Memory B cell (primary cell): ENCODE data around the gene CREB3L1.
A peak's percentile ranks its signal among the peaks of the same experiment; 100 is the strongest.
"Not testable (repeated sequence)": the region's sequence is repeated elsewhere in the genome, so short reads cannot be mapped to it uniquely, and the experiment has no call there.

Source experiments
- ATAC-seq: fragments of 150-1000 bp; cut with Tn5 transposase; 2 replicates; pipeline ENCODE4 v1.10.0; 2021; ENCODE audit warnings: low read depth, mild to moderate bottlenecking, moderate library complexity
- DNase-seq, 2 donors: peaks; one replicate each; pipeline ENCODE4 v3.0.0; 2022; ENCODE audit warnings: low spot score in 2 of 2
- H3K27ac Mint-ChIP-seq: one replicate; pipeline ENCODE4 v1.8.0; 2022; ENCODE audit warnings: mild to moderate bottlenecking, moderate library complexity, mixed read lengths
- H3K27me3 Mint-ChIP-seq: one replicate; pipeline ENCODE4 v1.8.0; 2022; ENCODE audit warnings: mixed read lengths
- H3K36me3 Mint-ChIP-seq: one replicate; pipeline ENCODE4 v1.8.0; 2022; ENCODE audit warnings: mild to moderate bottlenecking, mixed read lengths
- H3K4me1 Mint-ChIP-seq: one replicate; pipeline ENCODE4 v1.8.0; 2022; ENCODE audit warnings: mixed read lengths
- H3K4me3 Mint-ChIP-seq: one replicate; pipeline ENCODE4 v1.8.0; 2022; ENCODE audit warnings: mild to moderate bottlenecking, moderate library complexity, mixed read lengths
- H3K9me3 Mint-ChIP-seq: one replicate; pipeline ENCODE4 v1.8.0; 2022; ENCODE audit warnings: mixed read lengths

Gene CREB3L1

DNA sequence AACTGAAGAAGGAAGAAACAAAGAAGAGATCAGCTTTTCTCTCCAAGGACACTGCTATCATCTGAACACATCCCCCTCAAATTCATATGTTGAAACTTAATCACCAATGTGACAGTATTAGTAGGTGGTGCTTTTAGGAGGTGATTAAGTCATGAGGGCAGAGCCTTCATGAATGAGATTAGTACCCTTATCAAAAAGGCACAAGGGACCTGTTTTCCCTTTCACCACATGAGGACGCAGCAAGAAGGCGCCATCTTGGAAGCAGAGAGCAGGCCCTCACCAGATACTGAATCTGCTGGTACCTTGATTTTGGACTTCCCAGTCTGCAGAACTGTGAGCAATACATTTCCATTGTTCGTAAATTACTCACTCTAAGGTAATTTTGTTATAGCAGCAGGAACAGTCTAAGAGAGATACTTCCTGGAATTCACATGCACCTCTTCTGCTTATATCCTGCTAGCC, 20.9 kb upstream of the CREB3L1 start:
- no peaks in the 10 kb centered on the region for H3K36me3 Mint-ChIP-seq
- H3K27ac Mint-ChIP-seq, result no peak overlapping the region
- H3K4me1 Mint-ChIP-seq, result no peaks in the 10 kb centered on the region
- no peak overlapping the region for H3K4me3 Mint-ChIP-seq
- peaks cover 9% of the 10 kb centered on the region for H3K27me3 Mint-ChIP-seq
- ATAC-seq (no peak), DNase-seq (no peak)
- no peaks in the 10 kb centered on the region for H3K9me3 Mint-ChIP-seq

DNA sequence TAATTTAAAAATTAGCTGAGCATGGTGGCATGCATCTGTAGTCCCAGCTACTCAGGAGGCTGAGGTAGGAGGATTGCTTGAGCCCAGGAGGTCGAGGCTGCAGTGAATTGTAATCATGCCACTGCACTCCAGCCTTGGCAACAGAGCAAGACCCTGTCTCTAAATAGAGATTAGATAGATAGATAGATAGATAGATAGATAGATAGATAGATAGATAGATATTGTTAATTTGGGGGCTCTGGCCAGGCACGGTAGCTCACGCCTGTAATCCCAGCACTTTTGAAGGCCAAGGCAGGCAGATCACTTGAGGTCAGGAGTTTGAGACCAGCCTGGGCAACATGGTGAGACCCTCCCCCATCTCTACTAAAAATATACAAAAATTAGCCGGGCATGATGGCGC, 18.1 kb upstream of the CREB3L1 start:
- DNase-seq, H3K4me3 Mint-ChIP-seq, H3K4me1 Mint-ChIP-seq, ATAC-seq, H3K9me3 Mint-ChIP-seq, H3K36me3 Mint-ChIP-seq, H3K27ac Mint-ChIP-seq: not testable (repeated sequence)
- peaks cover 11% of the 10 kb centered on the region for H3K27me3 Mint-ChIP-seq

DNA sequence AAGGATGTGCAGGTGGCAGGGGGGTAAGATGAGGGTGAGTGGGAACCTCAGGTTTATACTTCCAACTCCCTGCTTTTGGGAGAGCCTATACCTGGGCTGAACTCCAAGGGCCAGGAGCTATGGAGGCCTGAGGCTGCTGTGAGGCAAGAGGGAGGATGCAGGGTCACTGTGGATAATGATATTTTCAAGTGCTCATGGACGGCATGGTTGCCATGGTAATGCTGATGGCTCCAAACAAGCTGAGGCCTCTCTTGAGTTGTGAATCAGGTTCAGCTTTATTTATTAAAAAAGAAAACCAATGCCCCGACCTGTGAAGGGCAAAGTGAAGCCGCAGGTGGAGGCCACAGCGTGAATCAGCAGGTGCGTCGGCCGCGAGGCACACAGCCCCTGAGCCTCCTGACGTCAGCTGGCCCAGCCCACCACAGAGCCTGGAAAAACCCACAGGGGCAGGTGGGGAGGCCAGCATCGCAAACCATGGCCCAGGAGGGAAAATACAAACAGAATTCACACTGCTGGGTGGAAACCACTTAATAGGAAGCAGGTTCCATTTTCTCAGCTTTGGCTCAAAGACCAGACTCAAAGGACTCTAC, 17.4 kb upstream of the CREB3L1 start:
- ATAC-seq, result peak; percentile 29
- Mint-ChIP-seq H3K27ac (no peak overlapping the region), H3K9me3 (peaks cover 2% of the 10 kb centered on the region)

DNA sequence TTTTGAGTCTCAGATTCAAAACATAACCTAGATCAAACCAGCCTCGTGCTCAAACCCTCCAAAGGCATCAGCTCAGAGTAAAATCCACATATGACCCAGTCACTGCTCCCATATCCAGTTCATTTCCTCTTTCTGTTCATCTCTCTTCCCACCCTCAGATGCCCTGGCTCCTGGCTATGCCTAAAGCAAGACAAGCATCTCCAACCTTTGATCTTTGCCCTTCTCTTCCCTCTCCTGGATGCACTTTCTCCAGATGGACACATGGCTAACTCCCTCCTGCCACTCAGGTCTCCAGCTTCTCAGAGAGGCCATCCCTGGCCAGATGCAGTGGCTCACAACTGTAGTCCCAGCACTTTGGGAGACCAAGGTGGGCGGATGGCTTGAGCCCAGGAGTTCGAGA, 14.3 kb upstream of the CREB3L1 start:
- no peak overlapping the region for H3K4me3 Mint-ChIP-seq
- H3K9me3 Mint-ChIP-seq, result peaks cover 2% of the 10 kb centered on the region
- DNase-seq, result no peak
- no peak overlapping the region for H3K27ac Mint-ChIP-seq
- H3K27me3 Mint-ChIP-seq, result peaks cover 13% of the 10 kb centered on the region
- no peaks in the 10 kb centered on the region for H3K4me1 Mint-ChIP-seq
- peaks cover 2% of the 10 kb centered on the region for H3K36me3 Mint-ChIP-seq
- ATAC-seq, result no peak

More for the DNA sequence above, 17.4 kb upstream of the CREB3L1 start:
- Mint-ChIP-seq H3K4me1 (no peaks in the 10 kb centered on the region), H3K27me3 (peaks cover 11% of the 10 kb centered on the region), H3K4me3 (no peak overlapping the region), H3K36me3 (peaks cover 2% of the 10 kb centered on the region)
- DNase-seq, result no peak

DNA sequence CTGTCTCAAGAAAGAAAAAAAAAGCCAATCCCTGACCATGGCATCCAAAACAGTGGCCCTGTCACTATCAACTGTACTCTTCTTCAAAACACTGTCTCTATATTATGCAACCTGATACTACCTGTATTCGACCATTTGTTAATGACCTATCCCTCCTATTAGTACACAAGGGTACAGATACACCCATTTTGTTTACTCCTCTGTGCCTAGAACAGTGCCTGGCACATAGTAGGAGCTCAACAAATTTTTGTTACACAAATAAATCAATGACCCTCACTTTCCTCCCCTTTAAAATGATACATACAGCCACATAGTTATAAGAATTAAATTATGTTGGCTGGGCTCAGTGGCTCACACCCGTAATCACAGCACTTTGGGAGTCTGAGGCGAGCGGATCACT, 13.4 kb upstream of the CREB3L1 start:
- H3K27ac Mint-ChIP-seq, result no peak overlapping the region
- no peak overlapping the region for H3K4me3 Mint-ChIP-seq
- H3K36me3 Mint-ChIP-seq, result peaks cover 2% of the 10 kb centered on the region
- no peak for DNase-seq
- peaks cover 2% of the 10 kb centered on the region for H3K9me3 Mint-ChIP-seq
- ATAC-seq, result no peak
- H3K27me3 Mint-ChIP-seq, result peaks cover 15% of the 10 kb centered on the region
- H3K4me1 Mint-ChIP-seq, result no peaks in the 10 kb centered on the region

DNA sequence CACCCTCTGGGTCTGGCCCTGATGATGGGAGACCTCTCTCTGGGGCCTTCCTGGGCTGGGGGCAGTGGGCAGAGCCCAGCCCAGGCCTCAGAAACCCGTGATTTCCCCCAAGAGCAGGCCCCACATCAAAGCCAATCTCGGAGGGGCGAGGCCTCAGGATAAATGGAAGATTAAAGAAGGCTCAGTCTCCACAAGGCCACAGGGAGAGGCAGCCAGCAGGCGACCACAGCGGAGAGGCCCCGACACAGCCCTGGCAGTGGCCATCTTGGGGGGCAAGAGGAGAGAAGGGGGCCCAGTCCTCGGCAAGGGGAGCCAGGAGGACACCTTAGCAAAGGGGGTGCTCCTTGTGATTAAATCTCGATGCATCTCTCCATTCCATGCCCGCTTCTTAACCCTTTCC, 12.5 kb upstream of the CREB3L1 start:
- no peak for ATAC-seq
- H3K27ac Mint-ChIP-seq, result no peak overlapping the region
- no peak for DNase-seq
- no peaks in the 10 kb centered on the region for H3K4me1 Mint-ChIP-seq
- peaks cover 2% of the 10 kb centered on the region for H3K36me3 Mint-ChIP-seq
- H3K9me3 Mint-ChIP-seq, result peaks cover 2% of the 10 kb centered on the region
- H3K4me3 Mint-ChIP-seq, result no peak overlapping the region
- peaks cover 15% of the 10 kb centered on the region for H3K27me3 Mint-ChIP-seq

DNA sequence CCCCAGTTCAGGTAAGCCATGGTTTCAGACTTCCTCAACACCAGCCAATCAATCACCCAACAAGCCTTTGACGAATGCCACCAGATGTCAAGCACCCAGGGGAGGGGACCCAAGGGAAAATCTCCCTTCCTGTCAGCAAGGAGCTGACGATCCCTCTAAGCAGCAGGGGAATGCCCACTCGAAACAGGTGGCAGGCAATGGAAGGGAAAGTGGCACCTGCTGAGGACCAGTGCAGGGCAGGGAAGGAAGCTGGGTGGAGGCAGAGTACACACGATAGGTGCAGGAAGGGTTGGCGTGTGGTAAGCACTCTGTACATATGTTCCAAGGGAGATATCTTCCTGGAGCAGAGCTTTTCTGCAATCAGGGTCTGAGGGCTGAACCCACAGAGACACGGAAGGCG, 11.7 kb upstream of the CREB3L1 start:
- peaks cover 2% of the 10 kb centered on the region for H3K9me3 Mint-ChIP-seq
- ATAC-seq (no peak), DNase-seq (no peak)
- H3K27ac Mint-ChIP-seq, result no peak overlapping the region
- no peak overlapping the region for H3K4me3 Mint-ChIP-seq
- peaks cover 2% of the 10 kb centered on the region for H3K36me3 Mint-ChIP-seq
- H3K27me3 Mint-ChIP-seq, result peaks cover 15% of the 10 kb centered on the region
- H3K4me1 Mint-ChIP-seq, result no peaks in the 10 kb centered on the region

DNA sequence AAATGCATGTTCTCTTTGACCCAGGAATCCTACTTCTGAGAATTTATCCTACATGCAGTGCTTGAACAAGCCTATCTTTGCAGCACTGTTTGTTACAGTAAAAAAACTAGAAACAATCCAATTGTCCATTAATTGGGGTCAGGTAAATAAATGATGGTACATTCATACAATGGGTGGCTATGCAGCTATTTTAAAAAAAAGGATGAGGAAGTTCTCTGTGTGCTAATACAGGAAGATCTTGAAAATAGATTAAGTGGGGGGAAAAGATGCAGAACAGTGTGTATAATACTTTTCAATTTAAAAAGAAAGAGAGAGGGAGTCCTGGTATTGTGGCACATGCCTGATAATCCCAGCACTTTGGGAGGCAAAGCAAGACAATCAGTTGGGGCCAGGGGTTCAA, 9.5 kb upstream of the CREB3L1 start:
- Mint-ChIP-seq H3K4me3 (no peak overlapping the region), H3K4me1 (no peaks in the 10 kb centered on the region), H3K27me3 (peaks cover 11% of the 10 kb centered on the region), H3K9me3 (peaks cover 2% of the 10 kb centered on the region), H3K36me3 (peaks cover 2% of the 10 kb centered on the region), H3K27ac (no peak overlapping the region)
- no peak for DNase-seq
- no peak for ATAC-seq

DNA sequence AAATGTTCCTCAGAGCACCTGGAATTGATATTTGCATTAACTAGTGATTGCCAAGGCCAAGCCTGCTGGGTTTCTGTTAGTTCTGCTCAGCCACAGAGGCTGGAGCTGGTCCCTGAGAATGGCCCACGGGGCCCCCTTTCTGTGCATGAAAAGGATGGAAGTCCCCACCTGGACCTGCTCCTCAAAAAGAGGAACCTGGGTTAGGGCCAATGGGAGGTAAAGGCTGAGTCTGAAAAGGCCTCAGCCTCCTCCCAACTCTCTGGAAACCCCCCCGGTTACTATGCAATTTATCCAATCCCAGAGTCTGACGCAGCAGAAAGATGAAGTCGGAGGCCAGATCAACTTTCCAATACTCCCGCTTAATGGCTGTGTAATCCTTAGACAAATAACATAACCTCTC, 6.8 kb upstream of the CREB3L1 start:
- ATAC-seq, result peak; percentile 89

DNA sequence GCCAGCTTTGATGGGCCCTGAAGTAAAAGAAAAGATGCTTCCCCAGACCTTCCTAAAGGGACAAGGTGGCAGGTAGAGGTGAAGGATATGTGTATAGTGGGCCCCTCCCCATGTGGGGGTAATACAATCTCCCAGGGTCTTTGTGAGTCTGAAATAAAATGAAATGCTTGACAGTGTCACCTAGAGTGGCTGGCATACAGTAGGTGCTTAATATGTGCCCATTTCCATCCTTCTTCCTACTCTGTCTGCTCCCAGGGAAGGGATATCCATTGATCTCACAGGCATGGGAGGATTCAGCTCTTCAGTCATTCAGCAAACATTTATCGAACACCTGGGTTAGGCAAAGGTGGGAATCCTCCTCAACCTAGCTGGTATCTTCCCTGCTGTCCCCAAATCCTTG, 6.1 kb upstream of the CREB3L1 start:
- Mint-ChIP-seq H3K9me3 (no peaks in the 10 kb centered on the region), H3K27ac (no peak overlapping the region), H3K4me1 (no peaks in the 10 kb centered on the region), H3K36me3 (no peaks in the 10 kb centered on the region), H3K4me3 (no peak overlapping the region), H3K27me3 (peaks cover 4% of the 10 kb centered on the region)
- ATAC-seq (no peak), DNase-seq (no peak)

More for the DNA sequence above, 6.8 kb upstream of the CREB3L1 start:
- H3K9me3 Mint-ChIP-seq, result no peaks in the 10 kb centered on the region
- no peaks in the 10 kb centered on the region for H3K36me3 Mint-ChIP-seq
- no peak overlapping the region for H3K4me3 Mint-ChIP-seq
- H3K4me1 Mint-ChIP-seq, result no peaks in the 10 kb centered on the region
- DNase-seq, result no peak
- H3K27ac Mint-ChIP-seq, result no peak overlapping the region
- H3K27me3 Mint-ChIP-seq, result peaks cover 6% of the 10 kb centered on the region

DNA sequence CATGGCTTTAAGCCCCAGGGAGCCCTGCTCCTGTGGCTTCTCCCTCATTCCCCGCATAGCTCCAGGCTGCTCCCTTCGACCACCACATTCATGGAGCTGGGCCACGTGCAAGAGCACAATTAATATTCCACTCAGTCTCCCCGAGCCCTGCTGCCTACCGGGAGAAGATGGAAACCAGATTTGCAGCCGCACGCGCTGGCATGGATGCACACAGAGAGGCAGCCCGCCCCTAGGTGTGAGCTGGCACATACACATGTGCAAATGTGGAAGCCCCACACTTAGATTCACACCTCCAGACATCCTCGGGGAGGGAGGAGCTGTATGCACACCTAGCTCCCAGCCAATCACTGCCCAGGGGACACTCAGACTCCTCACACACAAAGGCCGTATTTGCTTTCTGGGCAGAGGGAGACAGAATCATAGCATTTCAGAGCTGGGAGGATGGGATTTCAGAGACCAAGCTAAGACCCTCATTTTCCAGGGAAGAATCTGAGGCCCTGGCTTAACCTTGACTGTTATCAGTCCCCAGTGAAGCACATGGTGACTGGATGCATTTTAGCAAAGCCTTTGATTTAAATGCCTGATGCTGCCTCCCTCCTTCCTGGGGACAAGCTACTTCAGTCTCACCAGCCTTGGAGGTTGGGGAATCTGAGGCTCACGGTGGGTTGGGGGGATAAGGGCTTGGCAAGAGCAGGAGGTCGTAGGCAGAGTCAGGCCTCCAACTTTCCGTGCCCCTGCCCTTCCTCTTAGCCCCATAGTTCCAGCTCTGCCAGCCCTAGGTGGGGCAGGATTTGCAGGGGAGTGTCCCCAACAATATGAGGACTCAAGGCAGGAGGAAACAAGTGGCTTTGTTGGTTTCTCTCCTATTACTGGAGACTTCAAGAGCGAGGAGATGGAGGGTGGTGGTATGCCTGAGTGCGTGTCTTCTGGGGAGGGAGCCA, 5.3 kb upstream of the CREB3L1 start:
- no peak overlapping the region for H3K27ac Mint-ChIP-seq

DNA sequence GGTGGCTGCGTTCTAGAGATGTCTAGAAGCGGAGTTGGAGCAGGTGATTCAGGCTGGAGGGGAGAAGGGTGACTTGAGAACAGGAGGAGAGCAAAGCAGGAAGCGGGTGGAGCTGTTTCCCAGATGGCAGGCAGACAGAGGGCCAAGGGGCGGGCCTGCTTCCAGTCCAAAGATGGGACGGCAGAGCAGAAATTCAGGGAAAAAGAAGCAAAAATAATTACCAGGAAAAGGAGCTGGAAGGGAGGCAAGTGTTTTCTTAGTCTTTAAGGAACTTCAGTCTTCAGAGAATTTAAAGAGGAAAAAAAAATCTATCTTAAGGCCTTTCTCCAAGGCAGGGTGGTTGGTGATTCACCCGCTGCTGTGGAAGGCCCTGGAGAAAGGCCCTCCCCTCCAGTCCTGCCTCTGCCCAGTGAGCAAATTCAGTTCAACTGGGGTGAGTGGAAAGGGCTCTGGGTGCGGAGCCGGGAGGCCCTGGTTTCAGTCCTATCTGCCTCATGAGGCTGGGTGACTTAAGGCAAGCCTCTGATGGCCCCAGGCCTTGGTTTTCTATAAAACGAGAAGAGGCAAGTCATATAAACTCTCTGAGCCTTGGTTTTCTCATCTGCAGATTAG, 4.5 kb upstream of the CREB3L1 start:
- ATAC-seq, result no peak
- Mint-ChIP-seq H3K27me3 (peaks cover 7% of the 10 kb centered on the region), H3K4me3 (no peak overlapping the region), H3K9me3 (no peaks in the 10 kb centered on the region), H3K27ac (no peak overlapping the region), H3K4me1 (peaks cover 2% of the 10 kb centered on the region), H3K36me3 (peaks cover 1% of the 10 kb centered on the region)
- no peak for DNase-seq

More for the DNA sequence above, 5.3 kb upstream of the CREB3L1 start:
- peaks cover 1% of the 10 kb centered on the region for H3K36me3 Mint-ChIP-seq
- peaks cover 7% of the 10 kb centered on the region for H3K27me3 Mint-ChIP-seq
- H3K9me3 Mint-ChIP-seq, result no peaks in the 10 kb centered on the region
- no peak for DNase-seq
- peaks cover 2% of the 10 kb centered on the region for H3K4me1 Mint-ChIP-seq
- no peak overlapping the region for H3K4me3 Mint-ChIP-seq
- no peak for ATAC-seq

DNA sequence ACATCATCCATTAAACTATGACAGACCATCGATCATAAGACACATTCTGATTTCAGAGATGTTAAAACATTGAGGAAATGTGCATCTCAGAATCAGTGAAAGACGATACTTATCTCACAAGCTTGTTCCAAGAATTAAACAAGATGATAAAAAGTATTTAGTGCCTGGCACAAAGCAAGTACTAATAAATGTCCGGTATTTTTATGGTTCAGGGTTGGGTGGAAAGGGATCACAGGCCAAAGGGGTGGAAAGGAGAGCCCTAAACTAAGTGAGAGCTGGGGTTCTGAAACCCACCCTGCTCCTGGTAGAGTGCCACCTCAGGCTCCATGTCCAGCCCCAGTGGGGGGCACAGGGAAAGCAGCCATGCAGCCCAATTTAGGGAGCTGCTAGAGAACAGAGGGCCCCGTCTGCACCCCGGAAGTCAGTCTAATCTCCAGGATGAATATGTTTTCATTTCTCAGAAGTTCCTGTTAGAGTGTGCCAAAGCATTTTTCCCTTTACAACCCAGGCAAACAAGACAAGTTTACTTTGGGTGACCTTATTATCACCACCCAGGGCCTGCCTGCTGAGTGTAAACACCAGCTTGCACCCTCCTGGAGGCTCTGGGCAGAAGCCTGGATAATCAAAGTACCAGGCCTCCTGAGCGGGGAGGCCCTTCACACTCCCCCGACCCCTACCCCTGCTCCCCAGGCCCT, 3.8 kb upstream of the CREB3L1 start:
- Mint-ChIP-seq H3K27me3 (peaks cover 7% of the 10 kb centered on the region), H3K4me1 (peaks cover 2% of the 10 kb centered on the region), H3K4me3 (no peak overlapping the region), H3K36me3 (peaks cover 1% of the 10 kb centered on the region), H3K27ac (no peak overlapping the region), H3K9me3 (no peaks in the 10 kb centered on the region)
- DNase-seq, result no peak
- no peak for ATAC-seq
